ENCODE measurements around the gene DDB1. TPM values are rescaled to one million over a fixed set of nuclear protein-coding genes. Genes with fewer than 3 reads are reported as not detected.
A peak's percentile ranks its signal among the peaks of the same experiment; 100 is the strongest.

DDB1 gene
- total and polyA plus RNA-seq, 10 of the 15 experiments (the other 5 are each of a cell fraction or from before 2014, with no cell fraction given), result 136 to 272 (median 216) TPM

- TF ChIP-seq, protein P1, sequence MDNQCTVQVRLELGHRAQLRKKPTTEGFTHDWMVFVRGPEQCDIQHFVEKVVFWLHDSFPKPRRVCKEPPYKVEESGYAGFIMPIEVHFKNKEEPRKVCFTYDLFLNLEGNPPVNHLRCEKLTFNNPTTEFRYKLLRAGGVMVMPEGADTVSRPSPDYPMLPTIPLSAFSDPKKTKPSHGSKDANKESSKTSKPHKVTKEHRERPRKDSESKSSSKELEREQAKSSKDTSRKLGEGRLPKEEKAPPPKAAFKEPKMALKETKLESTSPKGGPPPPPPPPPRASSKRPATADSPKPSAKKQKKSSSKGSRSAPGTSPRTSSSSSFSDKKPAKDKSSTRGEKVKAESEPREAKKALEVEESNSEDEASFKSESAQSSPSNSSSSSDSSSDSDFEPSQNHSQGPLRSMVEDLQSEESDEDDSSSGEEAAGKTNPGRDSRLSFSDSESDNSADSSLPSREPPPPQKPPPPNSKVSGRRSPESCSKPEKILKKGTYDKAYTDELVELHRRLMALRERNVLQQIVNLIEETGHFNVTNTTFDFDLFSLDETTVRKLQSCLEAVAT (IDR thresholded peaks at IDR 0.05), result 0 out of 2 replicates have a peak, but pooled peaks have one; percentile 40
- no peak for TF ChIP-seq TCF7 (IDR thresholded peaks at IDR 0.05; ENCODE audit: borderline replicate concordance)
- TF ChIP-seq USF1 (IDR thresholded peaks at IDR 0.05; ENCODE audit: borderline replicate concordance, extremely low read length, insufficient read depth, low read depth, low read length), result peak; percentile 28
- TF ChIP-seq, protein P2, sequence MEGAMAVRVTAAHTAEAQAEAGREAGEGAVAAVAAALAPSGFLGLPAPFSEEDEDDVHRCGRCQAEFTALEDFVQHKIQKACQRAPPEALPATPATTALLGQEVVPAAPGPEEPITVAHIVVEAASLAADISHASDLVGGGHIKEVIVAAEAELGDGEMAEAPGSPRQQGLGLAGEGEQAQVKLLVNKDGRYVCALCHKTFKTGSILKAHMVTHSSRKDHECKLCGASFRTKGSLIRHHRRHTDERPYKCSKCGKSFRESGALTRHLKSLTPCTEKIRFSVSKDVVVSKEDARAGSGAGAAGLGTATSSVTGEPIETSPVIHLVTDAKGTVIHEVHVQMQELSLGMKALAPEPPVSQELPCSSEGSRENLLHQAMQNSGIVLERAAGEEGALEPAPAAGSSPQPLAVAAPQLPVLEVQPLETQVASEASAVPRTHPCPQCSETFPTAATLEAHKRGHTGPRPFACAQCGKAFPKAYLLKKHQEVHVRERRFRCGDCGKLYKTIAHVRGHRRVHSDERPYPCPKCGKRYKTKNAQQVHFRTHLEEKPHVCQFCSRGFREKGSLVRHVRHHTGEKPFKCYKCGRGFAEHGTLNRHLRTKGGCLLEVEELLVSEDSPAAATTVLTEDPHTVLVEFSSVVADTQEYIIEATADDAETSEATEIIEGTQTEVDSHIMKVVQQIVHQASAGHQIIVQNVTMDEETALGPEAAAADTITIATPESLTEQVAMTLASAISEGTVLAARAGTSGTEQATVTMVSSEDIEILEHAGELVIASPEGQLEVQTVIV (IDR thresholded peaks at IDR 0.05; ENCODE audit: borderline replicate concordance, partially characterized antibody), result no peak
- TF ChIP-seq ZZZ3 (IDR thresholded peaks at IDR 0.05; ENCODE audit: control insufficient read depth, insufficient read length, low read depth), result no peak
- TF ChIP-seq, protein P3, sequence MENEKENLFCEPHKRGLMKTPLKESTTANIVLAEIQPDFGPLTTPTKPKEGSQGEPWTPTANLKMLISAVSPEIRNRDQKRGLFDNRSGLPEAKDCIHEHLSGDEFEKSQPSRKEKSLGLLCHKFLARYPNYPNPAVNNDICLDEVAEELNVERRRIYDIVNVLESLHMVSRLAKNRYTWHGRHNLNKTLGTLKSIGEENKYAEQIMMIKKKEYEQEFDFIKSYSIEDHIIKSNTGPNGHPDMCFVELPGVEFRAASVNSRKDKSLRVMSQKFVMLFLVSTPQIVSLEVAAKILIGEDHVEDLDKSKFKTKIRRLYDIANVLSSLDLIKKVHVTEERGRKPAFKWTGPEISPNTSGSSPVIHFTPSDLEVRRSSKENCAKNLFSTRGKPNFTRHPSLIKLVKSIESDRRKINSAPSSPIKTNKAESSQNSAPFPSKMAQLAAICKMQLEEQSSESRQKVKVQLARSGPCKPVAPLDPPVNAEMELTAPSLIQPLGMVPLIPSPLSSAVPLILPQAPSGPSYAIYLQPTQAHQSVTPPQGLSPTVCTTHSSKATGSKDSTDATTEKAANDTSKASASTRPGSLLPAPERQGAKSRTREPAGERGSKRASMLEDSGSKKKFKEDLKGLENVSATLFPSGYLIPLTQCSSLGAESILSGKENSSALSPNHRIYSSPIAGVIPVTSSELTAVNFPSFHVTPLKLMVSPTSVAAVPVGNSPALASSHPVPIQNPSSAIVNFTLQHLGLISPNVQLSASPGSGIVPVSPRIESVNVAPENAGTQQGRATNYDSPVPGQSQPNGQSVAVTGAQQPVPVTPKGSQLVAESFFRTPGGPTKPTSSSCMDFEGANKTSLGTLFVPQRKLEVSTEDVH (IDR thresholded peaks at IDR 0.05; ENCODE audit: low read depth, partially characterized antibody), result no peak
- TF ChIP-seq SMAD5 (IDR thresholded peaks at IDR 0.05; ENCODE audit: low read depth), result no peak; the same call in none of the 2 replicates
- TF ChIP-seq CREM (IDR thresholded peaks at IDR 0.05; ENCODE audit: low read depth), result peak; percentile 83
- TF ChIP-seq, protein P4, sequence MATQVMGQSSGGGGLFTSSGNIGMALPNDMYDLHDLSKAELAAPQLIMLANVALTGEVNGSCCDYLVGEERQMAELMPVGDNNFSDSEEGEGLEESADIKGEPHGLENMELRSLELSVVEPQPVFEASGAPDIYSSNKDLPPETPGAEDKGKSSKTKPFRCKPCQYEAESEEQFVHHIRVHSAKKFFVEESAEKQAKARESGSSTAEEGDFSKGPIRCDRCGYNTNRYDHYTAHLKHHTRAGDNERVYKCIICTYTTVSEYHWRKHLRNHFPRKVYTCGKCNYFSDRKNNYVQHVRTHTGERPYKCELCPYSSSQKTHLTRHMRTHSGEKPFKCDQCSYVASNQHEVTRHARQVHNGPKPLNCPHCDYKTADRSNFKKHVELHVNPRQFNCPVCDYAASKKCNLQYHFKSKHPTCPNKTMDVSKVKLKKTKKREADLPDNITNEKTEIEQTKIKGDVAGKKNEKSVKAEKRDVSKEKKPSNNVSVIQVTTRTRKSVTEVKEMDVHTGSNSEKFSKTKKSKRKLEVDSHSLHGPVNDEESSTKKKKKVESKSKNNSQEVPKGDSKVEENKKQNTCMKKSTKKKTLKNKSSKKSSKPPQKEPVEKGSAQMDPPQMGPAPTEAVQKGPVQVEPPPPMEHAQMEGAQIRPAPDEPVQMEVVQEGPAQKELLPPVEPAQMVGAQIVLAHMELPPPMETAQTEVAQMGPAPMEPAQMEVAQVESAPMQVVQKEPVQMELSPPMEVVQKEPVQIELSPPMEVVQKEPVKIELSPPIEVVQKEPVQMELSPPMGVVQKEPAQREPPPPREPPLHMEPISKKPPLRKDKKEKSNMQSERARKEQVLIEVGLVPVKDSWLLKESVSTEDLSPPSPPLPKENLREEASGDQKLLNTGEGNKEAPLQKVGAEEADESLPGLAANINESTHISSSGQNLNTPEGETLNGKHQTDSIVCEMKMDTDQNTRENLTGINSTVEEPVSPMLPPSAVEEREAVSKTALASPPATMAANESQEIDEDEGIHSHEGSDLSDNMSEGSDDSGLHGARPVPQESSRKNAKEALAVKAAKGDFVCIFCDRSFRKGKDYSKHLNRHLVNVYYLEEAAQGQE (IDR thresholded peaks at IDR 0.05; ENCODE audit: low read depth, low read length), result no peak
- no peak for TF ChIP-seq BCLAF1 (IDR thresholded peaks at IDR 0.05)
- 0 out of 2 replicates have a peak, but pooled peaks have one; percentile 17 for TF ChIP-seq BRCA1 (IDR thresholded peaks at IDR 0.05; ENCODE audit: low read depth, low read length)
Observed at GRCh38 chr11:61332797-61333549, at the start of gene DDB1, which contains the start of gene TKFC (continued).

Data from GM12878 (cell line).